ENCODE measurements around the gene ZNF526. TPM values are rescaled to one million over a fixed set of nuclear protein-coding genes. Genes with fewer than 3 reads are reported as not detected.

Gene ZNF526
- total RNA-seq, 3 donors from 2014 or later, result 4.0 to 6.9 (median 6.0) TPM

GRCh38 chr19:42189133-42189532 is 31.0 kb upstream of the ZNF526 start:
- H3K4me1 ChIP-seq, result no peaks in the 10 kb centered on the region
- DNase-seq (ENCODE audit: low spot score in 2 of 2), result no peak

GRCh38 chr19:42191330-42191729 is 28.8 kb upstream of the ZNF526 start:
- TF ChIP-seq POLR2AphosphoS5 (IDR thresholded peaks at IDR 0.05) (no peak), CTCF (IDR thresholded peaks at IDR 0.05) (no peak), POLR2A (IDR thresholded peaks at IDR 0.05) (no peak)
- Histone ChIP-seq H3K9me3 (peaks cover 0 to 5% of the 10 kb centered on the region in 2 donors), H3K4me1 (no peaks in the 10 kb centered on the region)

More at GRCh38 chr19:42189133-42189532, 31.0 kb upstream of the ZNF526 start:
- H3K27ac ChIP-seq, result no peak overlapping the region
- no peaks in the 10 kb centered on the region for H3K27me3 ChIP-seq
- intact Hi-C loops (cut with DNase I; ENCODE audit: low total_unique reads), result no loop called here
- TF ChIP-seq CTCF (IDR thresholded peaks at IDR 0.05), result no peak
- no peak for TF ChIP-seq POLR2A (IDR thresholded peaks at IDR 0.05)
- no peaks in the 10 kb centered on the region for H3K36me3 ChIP-seq
- H3K4me3 ChIP-seq, result no peak overlapping the region
- H3K9me3 ChIP-seq, result peaks cover 0 to 5% of the 10 kb centered on the region in 2 donors

GRCh38 chr19:42191855-42192254 is 28.3 kb upstream of the ZNF526 start:
- H3K9me3 ChIP-seq, result peaks cover 0 to 5% of the 10 kb centered on the region in 2 donors
- TF ChIP-seq CTCF (IDR thresholded peaks at IDR 0.05), result no peak
- TF ChIP-seq POLR2A (IDR thresholded peaks at IDR 0.05), result no peak
- no peak for TF ChIP-seq POLR2AphosphoS5 (IDR thresholded peaks at IDR 0.05)
- no peak overlapping the region for H3K27ac ChIP-seq
- no peaks in the 10 kb centered on the region for H3K4me1 ChIP-seq
- no peaks in the 10 kb centered on the region for H3K27me3 ChIP-seq
- no peaks in the 10 kb centered on the region for H3K36me3 ChIP-seq
- H3K4me3 ChIP-seq, result no peak overlapping the region
- no peak for DNase-seq (ENCODE audit: low spot score in 2 of 2)
- intact Hi-C loops (cut with DNase I; ENCODE audit: low total_unique reads), result no loop called here

More at GRCh38 chr19:42191330-42191729, 28.8 kb upstream of the ZNF526 start:
- intact Hi-C loops (cut with DNase I; ENCODE audit: low total_unique reads), result no loop called here
- DNase-seq (ENCODE audit: low spot score in 2 of 2), result no peak
- Histone ChIP-seq H3K27ac (no peak overlapping the region), H3K4me3 (no peak overlapping the region), H3K27me3 (no peaks in the 10 kb centered on the region), H3K36me3 (no peaks in the 10 kb centered on the region)

GRCh38 chr19:42193294-42193693 is 26.8 kb upstream of the ZNF526 start:
- Histone ChIP-seq H3K9me3 (peaks cover 0 to 5% of the 10 kb centered on the region in 2 donors), H3K4me1 (no peaks in the 10 kb centered on the region), H3K4me3 (no peak overlapping the region), H3K27me3 (no peaks in the 10 kb centered on the region), H3K36me3 (no peaks in the 10 kb centered on the region), H3K27ac (no peak overlapping the region)
- intact Hi-C loops (cut with DNase I; ENCODE audit: low total_unique reads), result no loop called here
- no peak for DNase-seq (ENCODE audit: low spot score in 2 of 2)
- no peak for TF ChIP-seq CTCF (IDR thresholded peaks at IDR 0.05)
- TF ChIP-seq POLR2AphosphoS5 (IDR thresholded peaks at IDR 0.05), result no peak
- no peak for TF ChIP-seq POLR2A (IDR thresholded peaks at IDR 0.05)

GRCh38 chr19:42193706-42194105 is 26.4 kb upstream of the ZNF526 start:
- intact Hi-C loops (cut with DNase I; ENCODE audit: low total_unique reads), result no loop called here
- no peaks in the 10 kb centered on the region for H3K27me3 ChIP-seq
- H3K36me3 ChIP-seq, result no peaks in the 10 kb centered on the region
- no peak overlapping the region for H3K4me3 ChIP-seq
- H3K27ac ChIP-seq, result no peak overlapping the region
- H3K4me1 ChIP-seq, result no peaks in the 10 kb centered on the region
- no peak for TF ChIP-seq CTCF (IDR thresholded peaks at IDR 0.05)
- DNase-seq (ENCODE audit: low spot score in 2 of 2), result no peak
- H3K9me3 ChIP-seq, result peaks cover 0 to 5% of the 10 kb centered on the region in 2 donors
